Sigmoid colon (tissue), 4 donors: Measurements from ENCODE around the gene CCL11.

Source experiments
- CTCF ChIP-seq, 4 experiments: fragments of 450-650 bp in 3 of 4; fragments of 200-600 bp in 1 of 4; IDR thresholded peaks; one replicate each; pipeline ENCODE4 v1.5.1; 2016 to 2019; ENCODE audit warnings: antibody characterized with exemption in 4 of 4, mild to moderate bottlenecking in 3 of 4, moderate library complexity in 2 of 4
- POLR2A ChIP-seq, 2 donors: fragments of 450-650 bp; IDR thresholded peaks; one replicate each; pipeline ENCODE4 v1.6.1; 2016; ENCODE audit warnings: antibody characterized with exemption in 2 of 2, mild to moderate bottlenecking in 2 of 2, moderate library complexity in 2 of 2
- POLR2AphosphoS5 ChIP-seq, 4 donors: sonication (generic); formaldehyde crosslinking; IDR thresholded peaks; one replicate each; pipeline ENCODE4 v1.6.1; 2017; ENCODE audit warnings: antibody characterized with exemption in 4 of 4

GRCh38 chr17:34236281-34236892 lies 49.2 kb upstream of the CCL11 start:
- TF ChIP-seq POLR2AphosphoS5 (IDR thresholded peaks at IDR 0.05) (no peak), CTCF (IDR thresholded peaks at IDR 0.05) (no peak), POLR2A (IDR thresholded peaks at IDR 0.05) (no peak)
